GM23338 (cell line): ENCODE measurements around the gene WDR45B. TPM values are rescaled to one million over a fixed set of nuclear protein-coding genes. Genes with fewer than 3 reads are reported as not detected.

ENCODE experiments used
- ATAC-seq: fragments of 200-7000 bp; cut with Tn5 transposase; 3 replicates; pipeline ENCODE4 v1.9.1; 2020
- DNase-seq: peaks from one replicate; pipeline ENCODE4 v3.0.0-alpha.2; 2015; ENCODE audit warnings: low spot score
- H2AFZ ChIP-seq: fragments of 200-600 bp; sonication (generic); 2 replicates; pipeline ENCODE4 v1.8.0; 2016; ENCODE audit warnings: antibody characterized with exemption, mild to moderate bottlenecking, moderate library complexity
- H3F3A ChIP-seq: fragments of 200-600 bp; sonication (generic); replicated peaks from 2 replicates; pipeline ENCODE4 v1.8.0; 2017; ENCODE audit warnings: antibody characterized with exemption, mixed run types, low read depth
- H3K27ac ChIP-seq: fragments of 200-600 bp; sonication (generic); 2 replicates; pipeline ENCODE4 v1.6.1; 2016; ENCODE audit warnings: low read depth
- H3K27me3 ChIP-seq: fragments of 200-600 bp; sonication (generic); 2 replicates; pipeline ENCODE4 v1.8.0; 2016; ENCODE audit warnings: mild to moderate bottlenecking, mixed run types, moderate library complexity; ENCODE audit not compliant: insufficient read depth
- H3K36me3 ChIP-seq: fragments of 200-600 bp; sonication (generic); 2 replicates; pipeline ENCODE4 v1.8.0; 2016; ENCODE audit warnings: mild to moderate bottlenecking; ENCODE audit not compliant: insufficient read depth
- H3K4me1 ChIP-seq: fragments of 200-600 bp; sonication (generic); 2 replicates; pipeline ENCODE4 v1.8.0; 2016; ENCODE audit warnings: mild to moderate bottlenecking, moderate library complexity; ENCODE audit not compliant: insufficient read depth
- H3K4me2 ChIP-seq: fragments of 200-600 bp; sonication (generic); 2 replicates; pipeline ENCODE4 v1.7.1; 2017; ENCODE audit warnings: mixed run types
- H3K4me3 ChIP-seq: fragments of 200-600 bp; sonication (generic); 2 replicates; pipeline ENCODE4 v1.6.1; 2016; ENCODE audit warnings: mixed run types
- H3K79me2 ChIP-seq: fragments of 200-600 bp; sonication (generic); replicated peaks from 2 replicates; pipeline ENCODE4 v1.8.0; 2017; ENCODE audit warnings: mild to moderate bottlenecking; ENCODE audit not compliant: insufficient read depth
- H3K9me2 ChIP-seq: fragments of 200-600 bp; sonication (generic); 2 replicates; pipeline ENCODE4 v1.8.0; 2017; ENCODE audit not compliant: insufficient read depth
- H4K20me1 ChIP-seq: fragments of 200-600 bp; sonication (generic); replicated peaks from 2 replicates; pipeline ENCODE4 v1.8.0; 2017; ENCODE audit warnings: mild to moderate bottlenecking; ENCODE audit not compliant: insufficient read depth
- H3K27ac Mint-ChIP-seq: 2 replicates; pipeline ENCODE4 v1.8.0; 2020; ENCODE audit warnings: inconsistent platforms, mild to moderate bottlenecking, moderate library complexity, mixed read lengths
- H3K27me3 Mint-ChIP-seq: 3 replicates; pipeline ENCODE4 v1.8.0; 2022; ENCODE audit warnings: low read depth, mild to moderate bottlenecking, moderate library complexity, mixed read lengths, inconsistent platforms; ENCODE audit not compliant: insufficient read depth, poor library complexity
- H3K36me3 Mint-ChIP-seq: 3 replicates; pipeline ENCODE4 v1.8.0; 2021; ENCODE audit warnings: low read depth, mild to moderate bottlenecking, inconsistent platforms, moderate library complexity, mixed read lengths
- H3K4me1 Mint-ChIP-seq: 3 replicates; pipeline ENCODE4 v1.8.0; 2020; ENCODE audit warnings: mild to moderate bottlenecking, inconsistent platforms, mixed read lengths
- H3K4me3 Mint-ChIP-seq: 3 replicates; pipeline ENCODE4 v1.8.0; 2021; ENCODE audit warnings: moderate library complexity, mild to moderate bottlenecking, inconsistent platforms, mixed read lengths
- H3K9me3 Mint-ChIP-seq: 3 replicates; pipeline ENCODE4 v1.8.0; 2020; ENCODE audit warnings: moderate library complexity, mild to moderate bottlenecking, inconsistent platforms, mixed read lengths
- CREB1 ChIP-seq: fragments of 250-450 bp; sonication (Bioruptor Pico); IDR thresholded peaks from 2 replicates; pipeline ENCODE4 v1.5.0; 2020; ENCODE audit warnings: low read depth, mild to moderate bottlenecking, moderate library complexity
- CTCF ChIP-seq, 2 experiments: fragments of 200-600 bp in 1 of 2; sonication (generic) in 1 of 2; conservative IDR thresholded peaks; 2 replicates each; pipeline versions ENCODE4 v1.5.1 to v1.6.1; 2016 to 2017; ENCODE audit warnings: antibody characterized with exemption in 2 of 2, low read depth in 2 of 2, mild to moderate bottlenecking in 2 of 2, moderate library complexity in 1 of 2
- ETS1 ChIP-seq: IDR thresholded peaks from 2 replicates; pipeline ENCODE4 v1.6.1; 2016; ENCODE audit warnings: antibody characterized with exemption
- EZH2 ChIP-seq: fragments of 200-600 bp; sonication (generic); IDR thresholded peaks from one replicate; pipeline ENCODE4 v1.8.0; 2017; ENCODE audit warnings: antibody characterized with exemption, mild to moderate bottlenecking, low read depth; ENCODE audit not compliant: unreplicated experiment
- EZH2phosphoT487 ChIP-seq: fragments of 200-600 bp; sonication (generic); IDR thresholded peaks from one replicate; pipeline ENCODE4 v1.8.1; 2018; ENCODE audit warnings: antibody characterized with exemption; ENCODE audit not compliant: unreplicated experiment
- JUNB ChIP-seq: IDR thresholded peaks from one replicate; pipeline ENCODE4 v1.6.1; 2016; ENCODE audit warnings: antibody characterized with exemption; ENCODE audit not compliant: unreplicated experiment
- NANOG ChIP-seq: IDR thresholded peaks from 2 replicates; pipeline ENCODE4 v1.6.1; 2016; ENCODE audit warnings: antibody characterized with exemption, borderline replicate concordance
- POLR2AphosphoS5 ChIP-seq: IDR thresholded peaks from 2 replicates; pipeline ENCODE4 v1.6.1; 2016; ENCODE audit warnings: antibody characterized with exemption, low read depth
- REST ChIP-seq: IDR thresholded peaks from one replicate; pipeline ENCODE4 v1.6.1; 2018; ENCODE audit warnings: antibody characterized with exemption; ENCODE audit not compliant: unreplicated experiment
- ZNF114 ChIP-seq: fragments of 250-450 bp; sonication (Bioruptor Pico); IDR thresholded peaks from 2 replicates; pipeline ENCODE4 v1.5.0; 2020; ENCODE audit warnings: mild to moderate bottlenecking, moderate library complexity
- ZNF331 ChIP-seq: fragments of 250-450 bp; sonication (Bioruptor Pico); IDR thresholded peaks from 2 replicates; pipeline ENCODE4 v1.5.0; 2020; ENCODE audit warnings: low read depth, mild to moderate bottlenecking, moderate library complexity
- ZNF462 ChIP-seq: fragments of 250-450 bp; sonication (Bioruptor Pico); IDR thresholded peaks from 2 replicates; pipeline ENCODE4 v1.5.0; 2020; ENCODE audit warnings: mild to moderate bottlenecking, moderate library complexity
- polyA plus RNA-seq: library from polyadenylated mRNA; unstranded; fragments of >200 nt; fragmentation: Nextera tagmentation; extraction: Ambion mirVana; gene quantifications from 2 replicates; pipeline ENCODE4 v1.2.1, GENCODE V29; 2016
- total RNA-seq: library from RNA; depleted of rRNA; stranded (reverse); fragments of >200 nt; shearing (Covaris generic); gene quantifications from 2 replicates; pipeline ENCODE4 v1.2.3, GENCODE V29; 2014

WDR45B gene
- total and polyA plus RNA-seq, 2 experiments from 2014 or later: 69.4 to 96.4 TPM

GRCh38 chr17:82619641-82620040 is 28.6 kb downstream of the WDR45B start (continued):
- no peak for TF ChIP-seq ETS1

DNA sequence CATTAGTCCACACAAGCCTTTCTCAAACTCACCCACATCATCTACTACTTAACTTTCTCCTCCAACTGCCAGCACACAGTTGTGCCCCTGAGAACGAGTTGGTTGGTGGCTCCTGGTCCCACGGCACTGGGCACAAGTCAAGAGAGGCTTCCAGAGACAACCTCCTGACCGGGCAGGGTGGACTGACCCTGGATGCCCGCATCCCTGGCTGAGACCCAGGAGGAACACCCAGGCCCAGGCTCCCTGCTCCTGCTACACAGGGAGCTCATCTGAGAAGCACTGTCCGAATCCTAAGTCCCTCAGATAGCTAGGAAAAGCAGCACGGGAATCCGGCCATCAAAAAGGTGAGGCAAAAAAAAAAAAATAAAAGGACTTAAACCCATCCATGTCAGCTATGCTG is 29.0 kb downstream of the WDR45B start:
- no peak overlapping the region for H2AFZ ChIP-seq

More for the DNA sequence above, 29.0 kb downstream of the WDR45B start:
- Histone ChIP-seq H3K27ac (no peak overlapping the region), H3K27me3 (no peaks in the 10 kb centered on the region), H3K4me3 (no peak overlapping the region), H3K9me2 (no peaks in the 10 kb centered on the region), H3K4me1 (no peaks in the 10 kb centered on the region), H3K36me3 (peaks cover 10% of the 10 kb centered on the region), H3F3A (no peaks in the 10 kb centered on the region), H3K4me2 (no peak overlapping the region), H4K20me1 (peaks cover 3% of the 10 kb centered on the region), H3K79me2 (no peaks in the 10 kb centered on the region)
- ATAC-seq (no peak), DNase-seq (no peak)
- peaks cover 5% of the 10 kb centered on the region for H3K27me3 Mint-ChIP-seq
- TF ChIP-seq CREB1 (CRISPR knock-in tag) (no peak), ZNF114 (CRISPR knock-in tag) (no peak), EZH2phosphoT487 (no peak), ZNF462 (no peak), ZNF331 (CRISPR knock-in tag) (no peak), EZH2 (no peak), NANOG (no peak), REST (no peak), POLR2AphosphoS5 (no peak), JUNB (no peak), CTCF (conservative IDR thresholded peaks at IDR 0.05; ENCODE audit: low read depth in 2 of 2) (no peak), ETS1 (no peak)
- H3K36me3 Mint-ChIP-seq: peaks cover 79% of the 10 kb centered on the region
- peaks cover 2% of the 10 kb centered on the region; the same call in 1 of the 3 replicates for H3K4me1 Mint-ChIP-seq
- no peaks in the 10 kb centered on the region for H3K9me3 Mint-ChIP-seq
- H3K27ac Mint-ChIP-seq: no peak overlapping the region
- no peak overlapping the region for H3K4me3 Mint-ChIP-seq
